Effector memory CD8-positive, alpha-beta T cell (primary cell): ENCODE results near the gene EIF4G3.

ENCODE experiments used
- ATAC-seq: fragments of 150-1000 bp; cut with Tn5 transposase; replicated peaks from 2 replicates; pipeline ENCODE4 v1.10.0; 2021; ENCODE audit warnings: mild to moderate bottlenecking, moderate library complexity
- DNase-seq, 3 experiments: peaks; one replicate each; pipeline ENCODE4 v3.0.0; 2021
- H3K27ac Mint-ChIP-seq, 2 donors: one replicate each; pipeline ENCODE4 v1.8.0; 2022; ENCODE audit warnings: mild to moderate bottlenecking in 2 of 2, mixed read lengths in 2 of 2, moderate library complexity in 2 of 2
- H3K27me3 Mint-ChIP-seq, 2 donors: one replicate each; pipeline ENCODE4 v1.8.0; 2022; ENCODE audit warnings: mixed read lengths in 2 of 2
- H3K36me3 Mint-ChIP-seq: one replicate; pipeline ENCODE4 v1.8.0; 2022; ENCODE audit warnings: mild to moderate bottlenecking, moderate library complexity, mixed read lengths; ENCODE audit not compliant: insufficient read depth
- H3K4me1 Mint-ChIP-seq, 2 donors: one replicate each; pipeline ENCODE4 v1.8.0; 2022; ENCODE audit warnings: low read depth in 2 of 2, mixed read lengths in 2 of 2
- H3K4me3 Mint-ChIP-seq, 2 donors: one replicate each; pipeline ENCODE4 v1.8.0; 2022; ENCODE audit warnings: mild to moderate bottlenecking in 2 of 2, mixed read lengths in 2 of 2, moderate library complexity in 2 of 2
- H3K9me3 Mint-ChIP-seq, 2 donors: one replicate each; pipeline ENCODE4 v1.8.0; 2022; ENCODE audit warnings: mixed read lengths in 2 of 2

EIF4G3 gene

DNA sequence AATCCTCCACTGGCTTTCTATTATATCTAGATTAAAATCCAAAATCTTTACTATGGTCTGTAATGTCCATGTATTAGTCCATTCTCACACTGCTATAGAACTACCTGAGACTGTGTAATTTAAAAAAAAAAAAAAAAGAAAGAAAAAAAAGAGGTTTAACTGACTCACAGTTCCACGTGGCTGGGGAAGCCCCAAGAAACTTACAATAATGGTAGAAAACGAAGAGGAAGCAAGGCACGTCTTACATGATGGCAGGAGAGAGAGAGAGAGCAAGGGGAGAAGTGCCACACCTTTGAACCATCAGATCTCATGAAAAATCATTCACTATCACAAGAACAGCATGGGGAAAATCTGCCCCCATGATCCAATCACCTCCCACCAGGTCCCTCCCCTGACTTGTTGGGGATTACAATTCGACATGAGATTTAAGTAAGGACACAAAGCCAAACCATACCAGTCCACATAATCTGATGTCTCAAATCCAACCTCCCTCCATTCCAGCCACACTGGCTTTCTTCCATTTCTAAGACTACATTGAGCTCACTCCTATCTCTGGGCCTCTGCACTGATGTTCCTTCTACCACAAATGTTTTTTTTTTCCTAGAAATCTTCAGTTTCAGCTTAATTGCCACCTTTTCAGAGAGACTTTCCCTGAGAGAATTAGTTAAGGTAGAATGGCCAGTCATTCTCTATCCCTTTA lies 92.4 kb downstream of the EIF4G3 start:
- H3K9me3 Mint-ChIP-seq, result no peaks in the 10 kb centered on the region
- DNase-seq, result no peak
- no peak overlapping the region for H3K4me3 Mint-ChIP-seq
- ATAC-seq, result no peak
- peaks cover 16% of the 10 kb centered on the region for H3K36me3 Mint-ChIP-seq
- H3K4me1 Mint-ChIP-seq, result peaks cover 5 to 6% of the 10 kb centered on the region in 2 donors
- H3K27me3 Mint-ChIP-seq, result no peaks in the 10 kb centered on the region
- peak overlapping the region in 1 of 2 donors; percentile 0 for H3K27ac Mint-ChIP-seq

DNA sequence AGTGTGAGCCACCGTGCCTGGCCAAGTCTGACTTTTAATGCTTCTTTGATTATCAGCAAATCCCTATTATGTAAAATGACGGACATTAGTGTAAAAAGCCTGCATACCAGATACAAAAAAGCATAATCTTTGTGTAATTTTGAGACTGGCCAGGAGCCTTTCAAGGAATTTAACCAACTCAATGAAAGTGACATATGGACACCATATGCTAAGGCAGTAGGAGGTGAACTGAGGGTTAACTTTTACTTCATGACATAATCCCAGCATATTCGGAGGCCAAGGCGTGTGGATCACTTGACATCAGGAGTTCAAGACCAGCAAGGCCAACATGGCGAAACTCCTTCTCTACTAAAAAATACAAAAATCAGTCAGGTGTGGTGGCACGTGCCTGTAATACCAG lies 94.6 kb downstream of the EIF4G3 start:
- Mint-ChIP-seq H3K4me3 (no peak overlapping the region), H3K27me3 (no peaks in the 10 kb centered on the region), H3K9me3 (no peaks in the 10 kb centered on the region), H3K36me3 (peaks cover 15% of the 10 kb centered on the region), H3K27ac (no peak overlapping the region), H3K4me1 (peaks cover 5 to 6% of the 10 kb centered on the region in 2 donors)
- DNase-seq (no peak), ATAC-seq (no peak)

DNA sequence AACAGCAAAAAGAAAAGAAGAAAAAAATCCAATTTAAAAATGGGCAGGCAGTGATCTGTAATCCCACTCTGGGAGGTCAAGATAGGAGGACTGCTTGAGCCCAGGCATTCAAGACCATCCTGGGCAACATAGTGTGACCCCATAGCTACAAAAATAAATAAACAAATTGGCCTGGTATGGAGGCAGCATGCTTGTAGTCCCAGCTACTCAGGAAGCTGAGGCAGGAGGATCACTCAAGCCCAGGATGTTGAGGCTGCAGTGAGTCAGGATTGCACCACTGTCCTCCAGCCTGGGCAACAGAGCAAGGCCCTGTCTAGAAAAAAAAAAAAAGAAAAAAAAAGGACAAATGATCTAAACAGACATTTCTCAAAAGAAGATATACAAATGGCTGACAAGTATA lies 99.6 kb downstream of the EIF4G3 start:
- DNase-seq (no peak), ATAC-seq (no peak)
- H3K4me3 Mint-ChIP-seq, result no peak overlapping the region
- H3K36me3 Mint-ChIP-seq, result peaks cover 16% of the 10 kb centered on the region
- peak overlapping the region; percentile 29 to 30 for H3K27ac Mint-ChIP-seq
- H3K27me3 Mint-ChIP-seq, result no peaks in the 10 kb centered on the region
- no peaks in the 10 kb centered on the region for H3K9me3 Mint-ChIP-seq
- H3K4me1 Mint-ChIP-seq, result peaks cover 5 to 11% of the 10 kb centered on the region in 2 donors

DNA sequence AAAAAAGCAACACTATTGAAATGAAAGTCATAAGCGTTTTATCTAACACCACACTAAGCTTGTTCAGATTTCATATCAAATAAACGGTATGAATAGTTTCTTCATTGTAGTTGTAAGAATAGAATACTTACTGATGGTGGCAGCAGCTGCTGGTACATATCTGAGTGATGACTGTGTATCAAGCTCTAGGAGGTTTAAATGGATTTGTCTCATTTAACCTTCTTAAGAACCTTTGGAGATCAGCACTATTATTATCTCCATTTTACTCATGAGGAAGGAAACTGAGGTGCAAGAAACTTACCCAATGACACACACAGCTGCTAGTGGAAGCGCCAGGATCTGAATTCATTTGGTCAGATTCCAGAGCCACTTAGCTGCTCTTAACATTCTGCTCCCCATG lies 104.0 kb downstream of the EIF4G3 start:
- peaks cover 6% of the 10 kb centered on the region for H3K36me3 Mint-ChIP-seq
- no peaks in the 10 kb centered on the region for H3K27me3 Mint-ChIP-seq
- H3K4me1 Mint-ChIP-seq, result peaks cover 5 to 16% of the 10 kb centered on the region in 2 donors
- no peak for ATAC-seq
- no peak overlapping the region for H3K27ac Mint-ChIP-seq
- no peaks in the 10 kb centered on the region for H3K9me3 Mint-ChIP-seq
- DNase-seq, result no peak
- no peak overlapping the region for H3K4me3 Mint-ChIP-seq

DNA sequence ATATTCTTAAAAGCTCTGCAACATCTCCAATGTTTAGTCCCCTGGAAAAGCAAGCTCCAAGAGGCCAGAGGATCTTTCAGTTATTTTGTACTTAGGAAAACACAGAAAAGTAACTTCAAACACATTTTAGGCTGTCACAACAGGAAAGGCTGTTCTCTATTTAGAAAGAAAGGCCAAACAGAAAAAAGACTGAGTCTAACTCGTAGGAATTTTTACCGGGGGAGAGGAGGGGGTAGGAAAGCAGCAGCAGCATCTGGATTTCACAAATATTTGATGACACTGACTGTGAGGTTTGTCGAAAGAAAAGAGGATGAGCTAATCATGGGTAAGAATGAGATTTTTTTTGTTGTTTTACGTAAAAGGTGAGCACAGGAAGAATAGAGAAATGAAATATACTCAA lies 107.1 kb downstream of the EIF4G3 start:
- no peak overlapping the region for H3K4me3 Mint-ChIP-seq
- H3K27me3 Mint-ChIP-seq, result no peaks in the 10 kb centered on the region
- peak overlapping the region in 1 of 2 donors; percentile 11 for H3K27ac Mint-ChIP-seq
- no peaks in the 10 kb centered on the region for H3K9me3 Mint-ChIP-seq
- DNase-seq (no peak), ATAC-seq (no peak)
- no peaks in the 10 kb centered on the region for H3K36me3 Mint-ChIP-seq
- H3K4me1 Mint-ChIP-seq, result peaks cover 0 to 5% of the 10 kb centered on the region in 2 donors

DNA sequence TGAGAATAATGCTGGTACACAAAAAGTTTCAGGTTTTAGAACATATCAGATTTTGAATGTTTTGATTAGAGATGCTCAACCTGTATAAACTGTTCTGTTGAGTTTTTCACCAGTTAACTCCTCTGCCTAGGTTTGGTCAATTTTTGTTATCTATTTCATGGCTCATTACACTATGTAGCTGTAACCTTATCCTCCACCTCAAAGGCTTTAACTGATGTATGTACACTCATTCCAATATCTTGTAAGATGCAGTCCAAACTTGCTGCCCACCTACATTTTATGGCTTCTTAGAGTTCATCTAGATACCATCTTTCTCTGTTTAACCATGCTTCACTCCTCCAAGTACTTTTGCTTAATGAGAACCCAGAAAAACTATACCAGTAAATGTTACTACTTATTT lies 107.8 kb downstream of the EIF4G3 start:
- Mint-ChIP-seq H3K4me3 (no peak overlapping the region), H3K9me3 (no peaks in the 10 kb centered on the region), H3K4me1 (peaks cover 0 to 5% of the 10 kb centered on the region in 2 donors), H3K36me3 (no peaks in the 10 kb centered on the region), H3K27ac (peak overlapping the region in 1 of 2 donors; percentile 11), H3K27me3 (no peaks in the 10 kb centered on the region)
- DNase-seq (no peak), ATAC-seq (no peak)

DNA sequence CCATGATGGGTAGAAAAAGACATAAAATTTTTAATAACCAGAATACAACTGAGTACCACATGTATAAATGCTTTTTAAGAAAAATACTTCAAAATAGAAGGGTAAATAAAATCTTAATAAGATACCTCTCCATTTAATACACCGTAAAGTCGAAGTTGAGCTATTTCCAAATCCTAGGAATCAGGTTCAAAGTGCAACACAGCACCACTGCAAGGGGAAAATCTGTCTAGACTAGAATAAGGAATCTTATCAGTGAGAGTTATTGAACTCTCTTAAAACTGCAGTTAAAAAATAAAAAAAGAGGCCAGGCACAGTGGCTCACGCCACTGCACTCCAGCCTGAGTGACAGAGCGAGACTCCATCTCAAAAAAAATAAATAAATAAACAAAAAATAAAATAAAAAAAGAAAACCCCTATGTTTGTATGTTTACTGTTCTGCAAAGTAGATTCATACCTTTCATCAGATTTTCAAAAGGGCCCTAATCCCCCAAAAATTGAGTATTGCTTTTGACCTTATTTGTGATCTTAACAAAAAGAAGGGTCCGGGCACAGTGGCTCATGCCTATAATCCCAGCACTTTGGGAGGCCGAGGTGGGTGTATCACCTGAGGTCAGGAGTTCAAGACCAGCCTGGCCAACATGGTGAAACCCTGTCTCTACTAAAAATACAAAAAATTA lies 109.0 kb downstream of the EIF4G3 start:
- ATAC-seq (no peak), DNase-seq (no peak)
- H3K4me1 Mint-ChIP-seq, result peaks cover 0 to 5% of the 10 kb centered on the region in 2 donors
- H3K27me3 Mint-ChIP-seq, result no peaks in the 10 kb centered on the region
- H3K27ac Mint-ChIP-seq, result no peak overlapping the region
- H3K36me3 Mint-ChIP-seq, result no peaks in the 10 kb centered on the region
- no peaks in the 10 kb centered on the region for H3K9me3 Mint-ChIP-seq
- no peak overlapping the region for H3K4me3 Mint-ChIP-seq

DNA sequence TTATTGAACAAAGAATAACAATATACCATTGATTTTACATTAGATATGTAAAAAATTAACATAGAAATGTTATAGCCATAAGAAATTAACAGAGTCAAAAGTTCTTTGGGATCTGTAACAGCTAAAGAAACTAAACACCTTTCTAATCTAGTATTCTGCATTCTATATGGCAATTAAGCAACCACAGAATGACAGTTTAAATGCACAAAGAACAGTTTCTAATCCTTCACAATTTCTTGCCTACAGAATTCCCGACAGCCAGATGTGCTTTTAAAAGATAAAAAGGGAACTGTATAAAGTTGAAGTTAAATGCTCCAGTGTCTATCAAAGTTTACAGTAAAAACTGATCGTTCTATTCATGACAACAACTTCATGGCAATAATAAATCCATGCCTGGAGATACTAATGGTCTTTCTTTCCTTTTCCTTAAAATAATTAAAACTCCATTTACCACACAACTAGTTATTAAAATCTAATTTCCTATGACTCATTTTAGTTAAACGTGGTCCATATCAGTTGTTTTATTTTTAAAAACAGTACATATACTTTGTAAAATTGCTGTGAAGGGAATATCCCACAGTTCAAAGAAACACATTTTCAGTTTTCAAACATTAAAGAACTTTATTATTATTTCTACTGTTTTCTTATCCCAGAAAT lies 110.2 kb downstream of the EIF4G3 start:
- DNase-seq (no peak), ATAC-seq (no peak)
- no peak overlapping the region for H3K4me3 Mint-ChIP-seq
- peaks cover 0 to 5% of the 10 kb centered on the region in 2 donors for H3K4me1 Mint-ChIP-seq
- no peaks in the 10 kb centered on the region for H3K9me3 Mint-ChIP-seq
- H3K27ac Mint-ChIP-seq, result no peak overlapping the region
- no peaks in the 10 kb centered on the region for H3K36me3 Mint-ChIP-seq
- H3K27me3 Mint-ChIP-seq, result no peaks in the 10 kb centered on the region

DNA sequence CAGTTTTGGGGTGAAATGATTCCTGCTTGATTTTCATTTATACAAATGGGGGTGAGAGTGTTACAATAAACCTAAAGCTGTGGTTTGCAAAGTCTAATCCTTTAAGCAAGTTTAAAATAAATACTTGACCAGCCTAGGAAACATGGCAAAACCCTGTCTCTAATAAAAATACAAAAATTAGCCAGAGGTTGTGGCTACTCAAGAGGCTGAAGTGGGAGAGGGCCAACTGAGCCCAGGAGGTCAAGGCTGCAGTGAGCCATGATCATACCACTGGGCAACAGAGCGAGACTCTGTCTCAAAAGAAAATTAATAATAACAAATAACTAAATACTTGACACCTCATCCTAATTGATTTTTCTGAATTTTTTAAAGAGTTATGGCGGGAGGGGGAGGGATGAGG lies 110.8 kb downstream of the EIF4G3 start:
- H3K4me1 Mint-ChIP-seq, result peaks cover 2 to 5% of the 10 kb centered on the region in 2 donors
- H3K27ac Mint-ChIP-seq, result no peak overlapping the region
- no peak overlapping the region for H3K4me3 Mint-ChIP-seq
- H3K27me3 Mint-ChIP-seq, result no peaks in the 10 kb centered on the region
- no peaks in the 10 kb centered on the region for H3K9me3 Mint-ChIP-seq
- ATAC-seq (no peak), DNase-seq (no peak)
- H3K36me3 Mint-ChIP-seq, result no peaks in the 10 kb centered on the region

DNA sequence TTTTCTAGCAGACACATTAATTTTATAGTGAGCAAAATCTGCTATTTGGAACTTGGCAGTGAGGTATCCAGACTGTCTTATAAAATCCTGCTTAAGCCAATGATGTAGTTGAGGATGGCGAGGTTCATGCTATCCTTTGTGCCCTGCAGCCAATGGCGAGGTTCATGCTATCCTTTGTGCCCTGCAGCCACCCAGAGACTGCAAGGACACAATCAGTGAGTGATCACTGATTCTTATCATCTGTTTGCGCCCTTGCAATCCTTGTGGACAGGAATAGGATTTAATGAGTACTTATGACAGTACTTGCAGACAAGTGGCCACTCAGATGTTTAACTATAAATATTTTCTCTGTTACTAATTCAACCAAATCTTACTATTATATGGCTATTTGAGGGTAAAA lies 112.6 kb downstream of the EIF4G3 start:
- ATAC-seq, result no peak
- H3K4me3 Mint-ChIP-seq, result no peak overlapping the region
- H3K4me1 Mint-ChIP-seq, result peaks cover under 1 to 2% of the 10 kb centered on the region in 2 donors
- peaks cover 3% of the 10 kb centered on the region for H3K36me3 Mint-ChIP-seq
- H3K9me3 Mint-ChIP-seq, result no peaks in the 10 kb centered on the region
- no peaks in the 10 kb centered on the region for H3K27me3 Mint-ChIP-seq
- DNase-seq, result no peak
- H3K27ac Mint-ChIP-seq, result no peak overlapping the region

DNA sequence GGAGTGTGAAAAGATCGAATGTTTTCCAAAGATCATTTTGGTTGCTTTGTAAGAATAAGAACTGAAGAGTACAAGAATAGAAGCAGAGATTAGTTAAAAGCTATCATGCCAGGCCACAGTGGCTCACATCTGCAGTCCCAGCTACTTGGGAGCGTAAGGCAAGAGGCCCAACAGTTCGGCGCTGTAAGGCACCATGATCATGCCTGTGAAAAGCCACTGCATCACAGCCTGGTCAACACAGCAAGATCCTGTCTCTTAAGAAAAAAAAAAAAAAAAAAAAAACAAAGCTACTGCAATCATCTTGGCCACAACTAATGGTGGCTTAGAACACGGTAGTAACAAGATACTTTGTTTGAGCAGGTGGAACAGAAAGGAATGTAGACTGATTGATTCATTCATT lies 116.2 kb downstream of the EIF4G3 start:
- Mint-ChIP-seq H3K27ac (no peak overlapping the region), H3K4me1 (peaks cover 2 to 4% of the 10 kb centered on the region in 2 donors), H3K4me3 (no peak overlapping the region), H3K9me3 (no peaks in the 10 kb centered on the region), H3K36me3 (peaks cover 3% of the 10 kb centered on the region), H3K27me3 (no peaks in the 10 kb centered on the region)
- DNase-seq (no peak), ATAC-seq (no peak)

DNA sequence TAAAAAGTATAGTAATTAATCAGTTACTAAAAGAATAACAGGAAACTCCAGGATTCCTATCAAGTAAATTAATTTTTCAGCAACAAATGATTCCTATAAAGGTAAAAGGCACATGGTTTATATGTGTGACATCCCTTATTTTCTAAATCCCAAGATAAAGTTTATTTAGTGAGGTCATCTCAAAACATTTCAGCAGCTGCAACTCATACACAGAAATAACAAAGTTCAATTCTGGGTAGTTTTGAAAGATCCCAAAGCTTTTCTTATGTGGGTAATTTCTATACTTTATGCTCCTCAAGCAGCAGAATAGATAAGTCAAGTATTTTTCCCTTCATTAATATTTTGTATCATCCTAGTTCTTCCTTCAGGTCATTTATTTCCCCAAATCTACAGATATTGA lies 117.7 kb downstream of the EIF4G3 start:
- DNase-seq (no peak), ATAC-seq (no peak)
- H3K36me3 Mint-ChIP-seq, result peaks cover 3% of the 10 kb centered on the region
- peaks cover 2 to 4% of the 10 kb centered on the region in 2 donors for H3K4me1 Mint-ChIP-seq
- H3K4me3 Mint-ChIP-seq, result no peak overlapping the region
- H3K27me3 Mint-ChIP-seq, result no peaks in the 10 kb centered on the region
- peak overlapping the region in 1 of 2 donors; percentile 48 for H3K27ac Mint-ChIP-seq
- H3K9me3 Mint-ChIP-seq, result no peaks in the 10 kb centered on the region

DNA sequence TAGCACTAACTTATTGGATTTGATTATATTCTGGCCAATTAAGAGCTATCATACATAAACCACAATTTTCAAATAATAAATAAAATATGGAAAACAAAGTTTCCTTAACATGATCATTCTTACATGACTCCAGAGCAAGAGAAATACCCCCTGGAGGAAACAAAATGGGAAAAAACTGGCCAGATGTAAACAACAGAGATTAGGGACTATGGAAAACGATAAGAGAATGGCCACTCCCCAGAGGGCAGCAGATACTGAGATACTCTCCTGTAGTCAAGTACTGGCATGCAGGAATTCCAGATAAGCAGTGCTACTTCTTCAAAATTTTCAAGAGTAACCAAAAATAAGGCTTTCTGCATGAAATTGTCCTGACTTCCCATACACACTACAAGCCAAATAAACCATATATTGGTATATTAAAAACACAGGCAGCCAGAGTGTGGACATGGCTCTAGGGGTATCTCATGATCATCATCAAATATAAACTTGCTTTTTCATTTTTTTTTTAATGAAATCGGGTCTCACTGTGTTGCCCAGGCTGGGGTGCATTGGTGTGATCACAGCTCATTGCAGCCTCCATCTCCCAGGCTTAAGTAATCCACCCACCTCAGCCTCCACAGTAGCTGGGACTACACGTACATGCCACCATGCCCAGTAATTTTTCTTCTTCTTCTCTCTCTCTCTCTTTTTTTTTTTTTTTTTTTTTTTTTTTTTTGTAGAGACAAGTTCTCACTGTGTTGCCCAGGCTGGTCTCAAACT lies 118.5 kb downstream of the EIF4G3 start:
- Mint-ChIP-seq H3K4me1 (peaks cover 2 to 4% of the 10 kb centered on the region in 2 donors), H3K27me3 (no peaks in the 10 kb centered on the region), H3K27ac (peak overlapping the region in 1 of 2 donors; percentile 48), H3K9me3 (no peaks in the 10 kb centered on the region), H3K4me3 (no peak overlapping the region), H3K36me3 (peaks cover 3% of the 10 kb centered on the region)
- ATAC-seq, result no peak
- no peak for DNase-seq
